Measurements from ENCODE around the gene CCDC78. TPM values are rescaled to one million over a fixed set of nuclear protein-coding genes. Genes with fewer than 3 reads are reported as not detected.

CCDC78 gene
- total and polyA plus RNA-seq, 2 of the 13 experiments (the other 11 are each of a cell fraction or from before 2014, with no cell fraction given), result 0.53 to 1.5 TPM

DNA sequence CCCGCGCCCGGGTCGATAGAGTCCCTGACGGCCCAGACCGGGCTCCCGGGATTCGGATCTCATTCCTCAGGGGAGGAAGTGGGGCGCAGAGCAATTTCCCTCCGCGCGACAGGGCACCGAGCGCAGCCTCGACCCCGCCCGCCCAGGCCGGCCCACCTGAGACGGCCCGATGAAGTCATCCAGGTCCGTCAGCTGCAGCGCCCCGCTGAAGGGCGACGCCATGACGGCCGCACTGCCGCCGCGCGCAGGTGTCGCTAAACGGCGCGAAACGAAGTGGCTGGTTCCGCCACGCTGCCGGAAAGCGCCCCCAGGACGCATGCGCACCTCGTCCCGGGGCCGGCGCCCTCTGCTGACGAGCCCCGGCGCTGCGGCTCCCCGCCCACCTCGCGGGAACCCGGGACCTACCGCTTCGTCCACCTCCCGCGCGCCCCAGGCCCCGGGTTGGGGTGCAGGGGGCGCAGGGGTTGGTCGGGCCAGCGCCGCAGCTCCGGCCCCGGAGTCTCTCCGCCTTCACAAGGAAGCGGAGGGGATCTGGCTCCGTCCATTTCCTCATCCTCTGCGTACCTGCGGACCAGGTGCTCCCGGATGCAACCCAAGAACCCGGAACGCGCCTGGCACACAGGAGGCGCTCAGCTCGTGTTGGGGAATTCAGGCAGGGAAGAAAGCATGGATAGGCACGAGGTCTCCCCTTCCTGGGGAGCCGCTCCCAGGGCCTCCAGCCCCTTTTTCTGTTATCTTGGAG is 14.7 kb upstream of the CCDC78 start, which contains the start of gene CIAO3 (continued):
- no peak for TF ChIP-seq CEBPB (IDR thresholded peaks at IDR 0.05; ENCODE audit: borderline replicate concordance, low read depth, low read length)
- peak; percentile 61; the same call in 1 of the 2 replicates for TF ChIP-seq HMGXB3 (CRISPR knock-in tag; IDR thresholded peaks at IDR 0.05; ENCODE audit: borderline replicate concordance)
- TF ChIP-seq ZNF207 (IDR thresholded peaks at IDR 0.05; ENCODE audit: borderline replicate concordance), result no peak
- TF ChIP-seq ZNF12 (CRISPR knock-in tag; IDR thresholded peaks at IDR 0.05), result peak; percentile 18; the same call in 1 of the 2 replicates
- no peak for TF ChIP-seq ZNF549 (CRISPR knock-in tag; IDR thresholded peaks at IDR 0.05)
- peak; percentile 89 for TF ChIP-seq ZHX2 (IDR thresholded peaks at IDR 0.05; ENCODE audit: low read depth)
- no peak for TF ChIP-seq ZHX2 (CRISPR knock-in tag; IDR thresholded peaks at IDR 0.05; ENCODE audit: borderline replicate concordance)
- no peak for TF ChIP-seq NCOA1 (CRISPR knock-in tag; IDR thresholded peaks at IDR 0.05)
- no peak for TF ChIP-seq HNF1A (IDR thresholded peaks at IDR 0.05; ENCODE audit: low read depth)
- peak; percentile 85 for TF ChIP-seq HNF1A (CRISPR knock-in tag; IDR thresholded peaks at IDR 0.05; ENCODE audit: borderline replicate concordance)
- TF ChIP-seq, protein P1, sequence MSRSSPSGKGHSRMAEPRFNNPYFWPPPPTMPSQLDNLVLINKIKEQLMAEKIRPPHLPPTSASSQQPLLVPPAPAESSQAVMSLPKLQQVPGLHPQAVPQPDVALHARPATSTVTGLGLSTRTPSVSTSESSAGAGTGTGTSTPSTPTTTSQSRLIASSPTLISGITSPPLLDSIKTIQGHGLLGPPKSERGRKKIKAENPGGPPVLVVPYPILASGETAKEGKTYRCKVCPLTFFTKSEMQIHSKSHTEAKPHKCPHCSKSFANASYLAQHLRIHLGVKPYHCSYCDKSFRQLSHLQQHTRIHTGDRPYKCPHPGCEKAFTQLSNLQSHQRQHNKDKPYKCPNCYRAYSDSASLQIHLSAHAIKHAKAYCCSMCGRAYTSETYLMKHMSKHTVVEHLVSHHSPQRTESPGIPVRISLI (CRISPR knock-in tag; IDR thresholded peaks at IDR 0.05; ENCODE audit: borderline replicate concordance), result peak; percentile 51; the same call in 1 of the 2 replicates
- TF ChIP-seq NFATC3 (CRISPR knock-in tag; IDR thresholded peaks at IDR 0.05), result no peak
- TF ChIP-seq SP140L (CRISPR knock-in tag; IDR thresholded peaks at IDR 0.05; ENCODE audit: borderline replicate concordance), result no peak
